ENCODE data around the gene ZMYND11.

Gene ZMYND11

GRCh38 chr10:91313-91712 is 43.9 kb upstream of the ZMYND11 start:
- H3K4me3 ChIP-seq (ENCODE audit: low read length) = no peak overlapping the region
- no peak for DNase-seq
- no peak overlapping the region for H3K9ac ChIP-seq (ENCODE audit: low read length)
- no peaks in the 10 kb centered on the region for H3F3A ChIP-seq (ENCODE audit: insufficient read depth, low read length)
- H2AFZ ChIP-seq (ENCODE audit: low read length) = no peak overlapping the region
- no peaks in the 10 kb centered on the region for H3K79me2 ChIP-seq (ENCODE audit: low read length)
- H3K9me3 ChIP-seq (replicated peaks; ENCODE audit: insufficient read depth, low read length) = no peaks in the 10 kb centered on the region
- no peaks in the 10 kb centered on the region for H3K4me1 ChIP-seq (ENCODE audit: low read length)
- H3K27ac ChIP-seq (ENCODE audit: low read length) = no peak overlapping the region
- H3K36me3 ChIP-seq (replicated peaks; ENCODE audit: insufficient read depth, low read length) = no peaks in the 10 kb centered on the region
- no peaks in the 10 kb centered on the region for H3K9me2 ChIP-seq (replicated peaks; ENCODE audit: insufficient read depth, low read length)
- H3K4me2 ChIP-seq (ENCODE audit: low read depth, low read length) = no peak overlapping the region
- no peak for TF ChIP-seq EZH2 (optimal IDR thresholded peaks at IDR 0.05; ENCODE audit: low read depth, low read length)
- no peak for TF ChIP-seq EZH2phosphoT487 (IDR thresholded peaks at IDR 0.05; ENCODE audit: low read length)
- TF ChIP-seq CTCF (IDR thresholded peaks at IDR 0.05; ENCODE audit: low read length) = no peak
- no peaks in the 10 kb centered on the region for H3K27me3 ChIP-seq (replicated peaks; ENCODE audit: insufficient read depth, low read length)
- H4K20me1 ChIP-seq (ENCODE audit: insufficient read depth, low read length) = no peaks in the 10 kb centered on the region

GRCh38 chr10:92153-92552 is 43.1 kb upstream of the ZMYND11 start:
- no peak overlapping the region for H3K4me3 ChIP-seq (ENCODE audit: low read length)
- no peaks in the 10 kb centered on the region for H3K27me3 ChIP-seq (replicated peaks; ENCODE audit: insufficient read depth, low read length)
- H3K79me2 ChIP-seq (ENCODE audit: low read length) = no peaks in the 10 kb centered on the region

GRCh38 chr10:92846-93245 is 42.4 kb upstream of the ZMYND11 start:
- DNase-seq = no peak
- no peak overlapping the region for H3K4me3 ChIP-seq (ENCODE audit: low read length)
- no peak overlapping the region for H3K4me2 ChIP-seq (ENCODE audit: low read depth, low read length)

More at GRCh38 chr10:92153-92552, 43.1 kb upstream of the ZMYND11 start:
- H3K9ac ChIP-seq (ENCODE audit: low read length) = no peak overlapping the region
- no peaks in the 10 kb centered on the region for H4K20me1 ChIP-seq (ENCODE audit: insufficient read depth, low read length)
- TF ChIP-seq EZH2phosphoT487 (IDR thresholded peaks at IDR 0.05; ENCODE audit: low read length) (no peak), EZH2 (optimal IDR thresholded peaks at IDR 0.05; ENCODE audit: low read depth, low read length) (no peak), CTCF (IDR thresholded peaks at IDR 0.05; ENCODE audit: low read length) (no peak)
- H3F3A ChIP-seq (ENCODE audit: insufficient read depth, low read length) = no peaks in the 10 kb centered on the region
- H3K4me1 ChIP-seq (ENCODE audit: low read length) = no peaks in the 10 kb centered on the region
- no peaks in the 10 kb centered on the region for H3K9me2 ChIP-seq (replicated peaks; ENCODE audit: insufficient read depth, low read length)
- no peaks in the 10 kb centered on the region for H3K36me3 ChIP-seq (replicated peaks; ENCODE audit: insufficient read depth, low read length)
- H2AFZ ChIP-seq (ENCODE audit: low read length) = no peak overlapping the region
- no peak overlapping the region for H3K27ac ChIP-seq (ENCODE audit: low read length)
- DNase-seq = no peak
- H3K4me2 ChIP-seq (ENCODE audit: low read depth, low read length) = no peak overlapping the region
- H3K9me3 ChIP-seq (replicated peaks; ENCODE audit: insufficient read depth, low read length) = no peaks in the 10 kb centered on the region

More at GRCh38 chr10:92846-93245, 42.4 kb upstream of the ZMYND11 start:
- Histone ChIP-seq H3K27me3 (replicated peaks; ENCODE audit: insufficient read depth, low read length) (no peaks in the 10 kb centered on the region), H3K9me2 (replicated peaks; ENCODE audit: insufficient read depth, low read length) (no peaks in the 10 kb centered on the region), H3F3A (ENCODE audit: insufficient read depth, low read length) (no peaks in the 10 kb centered on the region), H2AFZ (ENCODE audit: low read length) (no peak overlapping the region), H4K20me1 (ENCODE audit: insufficient read depth, low read length) (no peaks in the 10 kb centered on the region), H3K36me3 (replicated peaks; ENCODE audit: insufficient read depth, low read length) (no peaks in the 10 kb centered on the region), H3K79me2 (ENCODE audit: low read length) (no peaks in the 10 kb centered on the region), H3K27ac (ENCODE audit: low read length) (no peak overlapping the region), H3K9me3 (replicated peaks; ENCODE audit: insufficient read depth, low read length) (no peaks in the 10 kb centered on the region), H3K9ac (ENCODE audit: low read length) (no peak overlapping the region), H3K4me1 (ENCODE audit: low read length) (no peaks in the 10 kb centered on the region)
- no peak for TF ChIP-seq CTCF (IDR thresholded peaks at IDR 0.05; ENCODE audit: low read length)
- TF ChIP-seq EZH2 (optimal IDR thresholded peaks at IDR 0.05; ENCODE audit: low read depth, low read length) = no peak
- no peak for TF ChIP-seq EZH2phosphoT487 (IDR thresholded peaks at IDR 0.05; ENCODE audit: low read length)
